ENCODE results near the gene ADAT3.
A peak's percentile ranks its signal among the peaks of the same experiment; 100 is the strongest.

The ADAT3 gene

GRCh38 chr19:1905110-1905862 is at the start of gene ADAT3, which contains the start of gene SCAMP4:
Gene ADAT3, plus strand, starts transcription at chr19:1905399. Its CDS starts 6,649 bp downstream, at chr19:1912048.
Gene SCAMP4, plus strand, starts transcription at chr19:1905399. Its CDS starts 9,621 bp downstream, at chr19:1915020.
- peak; percentile 97 for DNase-seq (ENCODE audit: low read depth in 2 of 2)

- no peak for DNase-seq (ENCODE audit: low read depth in 2 of 2)
Measured at GRCh38 chr19:1855828-1856255, 49.4 kb upstream of the ADAT3 start.

GRCh38 chr19:1856345-1856697 is 48.9 kb upstream of the ADAT3 start:
- no peak for DNase-seq (ENCODE audit: low read depth in 2 of 2)

GRCh38 chr19:1856698-1857603 is 48.2 kb upstream of the ADAT3 start:
- DNase-seq (ENCODE audit: low read depth in 2 of 2), result peak; percentile 40 to 46

GRCh38 chr19:1857648-1858326 is 47.4 kb upstream of the ADAT3 start:
- DNase-seq (ENCODE audit: low read depth in 2 of 2), result no peak

- no peak for DNase-seq (ENCODE audit: low read depth in 2 of 2)
Measured at GRCh38 chr19:1858412-1859081, 46.7 kb upstream of the ADAT3 start.

- DNase-seq (ENCODE audit: low read depth in 2 of 2), result no peak
Measured at GRCh38 chr19:1859331-1859781, 45.8 kb upstream of the ADAT3 start.

GRCh38 chr19:1860042-1860775 is 45.0 kb upstream of the ADAT3 start:
- DNase-seq (ENCODE audit: low read depth in 2 of 2), result no peak

GRCh38 chr19:1860821-1861598 is 44.2 kb upstream of the ADAT3 start:
- no peak for DNase-seq (ENCODE audit: low read depth in 2 of 2)

- DNase-seq (ENCODE audit: low read depth in 2 of 2), result no peak
Measured at GRCh38 chr19:1861599-1862031, 43.6 kb upstream of the ADAT3 start.

GRCh38 chr19:1862068-1862423 is 43.2 kb upstream of the ADAT3 start:
- no peak for DNase-seq (ENCODE audit: low read depth in 2 of 2)

GRCh38 chr19:1862424-1863327 is 42.5 kb upstream of the ADAT3 start:
- DNase-seq (ENCODE audit: low read depth in 2 of 2), result peak in 1 of 2 donors; percentile 38

GRCh38 chr19:1863328-1863637 is 41.9 kb upstream of the ADAT3 start, which contains the start of gene KLF16:
Gene KLF16, minus strand, starts transcription at chr19:1863579. Its CDS starts 82 bp downstream, at chr19:1863497.
- DNase-seq (ENCODE audit: low read depth in 2 of 2), result no peak

- peak; percentile 89 to 91 for DNase-seq (ENCODE audit: low read depth in 2 of 2)
Measured at GRCh38 chr19:1863638-1864479, 41.3 kb upstream of the ADAT3 start.

GRCh38 chr19:1864480-1865171 is 40.6 kb upstream of the ADAT3 start:
- DNase-seq (ENCODE audit: low read depth in 2 of 2), result peak in 1 of 2 donors; percentile 36

GRCh38 chr19:1865172-1866010 is 39.8 kb upstream of the ADAT3 start:
- no peak for DNase-seq (ENCODE audit: low read depth in 2 of 2)

All from stimulated activated CD8-positive, alpha-beta memory T cell treated with anti-CD3 and anti-CD28 coated beads, Interleukin-15, amount 100 ng/mL, for 4 hours (primary cell).